ENCODE results near the gene KCTD6. TPM values are rescaled to one million over a fixed set of nuclear protein-coding genes. Genes with fewer than 3 reads are reported as not detected.

Gene KCTD6
- total and polyA plus RNA-seq, 9 donors = 10.3 to 15.7 (median 12.1) TPM

DNA sequence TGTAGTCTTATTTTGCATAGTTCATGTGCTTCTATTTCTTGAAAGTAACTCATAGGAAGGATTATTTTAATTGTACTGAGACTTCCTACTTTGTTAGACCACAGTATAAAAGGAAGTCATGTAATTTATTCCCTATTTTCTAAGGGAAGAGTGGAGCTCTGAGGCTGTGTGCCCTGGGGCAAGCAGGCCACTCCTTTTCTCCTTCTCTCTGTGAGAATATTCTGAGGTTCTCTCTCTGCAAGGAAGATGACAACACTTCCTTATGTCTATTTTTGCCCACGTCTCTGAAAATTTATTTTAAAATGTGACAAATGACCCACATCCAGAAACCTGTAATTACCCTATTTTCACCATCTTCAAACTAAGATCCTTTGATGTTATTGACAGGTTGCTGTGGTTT, 11.0 kb downstream of the KCTD6 start:
- H3K4me1 ChIP-seq (ENCODE audit: control insufficient read depth, insufficient read depth, low read length) = no peaks in the 10 kb centered on the region
- H3K4me3 ChIP-seq (ENCODE audit: low read length) = no peak overlapping the region
- no CpG with 5 or more reads among the region's 1 CpG for WGBS (ENCODE audit: insufficient coverage)
- no peaks in the 10 kb centered on the region for H3K9me3 ChIP-seq (replicated peaks; ENCODE audit: control insufficient read depth, low read depth, low read length)
- no peaks in the 10 kb centered on the region for H3K27me3 ChIP-seq (ENCODE audit: control insufficient read depth, insufficient read depth, low read length)
- H3K36me3 ChIP-seq (ENCODE audit: control insufficient read depth, insufficient read depth, low read length) = peaks cover 19% of the 10 kb centered on the region
- DNase-seq = no peak
- H3K27ac ChIP-seq (ENCODE audit: low read length) = no peak overlapping the region

DNA sequence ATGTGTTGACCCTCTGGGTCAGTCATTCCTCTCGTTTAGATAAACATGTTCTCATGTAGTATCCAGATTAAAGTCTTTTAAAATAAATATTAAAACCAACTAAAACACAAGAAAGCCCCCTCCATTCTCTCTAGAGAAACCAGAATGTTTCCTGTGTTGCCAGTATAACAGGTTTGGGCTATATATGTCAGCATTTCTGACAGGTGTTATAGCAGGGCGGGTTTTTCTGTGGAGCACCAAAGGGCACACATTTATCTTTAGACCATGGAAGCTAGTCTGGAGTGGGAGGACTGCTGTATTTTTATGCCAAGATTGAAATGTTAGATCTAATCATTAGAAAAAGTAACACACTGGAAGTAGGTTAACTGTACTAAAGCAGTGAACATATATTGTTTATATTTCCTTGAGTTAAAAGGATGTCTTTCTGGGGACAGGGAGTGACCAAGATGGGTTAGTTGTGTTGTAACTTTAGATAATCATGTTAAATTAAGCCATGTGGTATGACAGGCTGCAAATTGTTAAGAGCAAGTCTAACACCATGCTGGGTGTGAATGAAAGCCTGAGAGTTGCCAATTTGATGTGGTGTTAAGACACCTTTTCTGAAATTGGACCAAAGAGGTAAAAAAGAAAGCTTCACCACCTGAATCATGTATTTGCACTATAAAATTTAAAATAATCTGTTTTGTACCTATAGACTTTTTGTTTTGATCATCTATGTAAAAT, 15.6 kb downstream of the KCTD6 start:
- H3K27ac ChIP-seq (ENCODE audit: low read length) = no peak overlapping the region
- H3K9me3 ChIP-seq (replicated peaks; ENCODE audit: control insufficient read depth, low read depth, low read length) = no peaks in the 10 kb centered on the region
- H3K36me3 ChIP-seq (ENCODE audit: control insufficient read depth, insufficient read depth, low read length) = peaks cover 25% of the 10 kb centered on the region
- H3K27me3 ChIP-seq (ENCODE audit: control insufficient read depth, insufficient read depth, low read length) = no peaks in the 10 kb centered on the region
- no peak overlapping the region for H3K4me3 ChIP-seq (ENCODE audit: low read length)
- no peak for DNase-seq
- 86% methylated on average over 1 of the region's 2 CpGs for WGBS (ENCODE audit: insufficient coverage)
- no peaks in the 10 kb centered on the region for H3K4me1 ChIP-seq (ENCODE audit: control insufficient read depth, insufficient read depth, low read length)

DNA sequence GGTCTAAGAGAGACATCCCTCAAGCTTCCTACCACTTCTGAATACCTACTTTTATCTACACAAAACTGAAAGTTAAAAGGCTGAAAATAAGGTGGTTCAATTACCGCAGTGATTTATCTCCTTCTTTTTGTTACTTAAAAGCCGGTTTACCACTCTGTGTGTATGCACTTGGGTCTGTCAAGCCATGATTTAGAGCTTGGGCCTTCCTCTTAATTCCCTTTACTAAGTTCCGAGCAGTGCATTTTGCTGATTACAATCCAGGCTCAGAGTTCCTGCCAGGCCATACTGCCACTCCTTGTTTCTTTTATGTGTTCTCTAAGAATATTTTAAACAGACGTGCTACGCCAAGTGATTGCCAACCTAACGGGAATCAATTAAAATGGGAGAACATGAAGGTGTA, 16.5 kb downstream of the KCTD6 start:
- no peak overlapping the region for H3K4me3 ChIP-seq (ENCODE audit: low read length)
- H3K9me3 ChIP-seq (replicated peaks; ENCODE audit: control insufficient read depth, low read depth, low read length) = no peaks in the 10 kb centered on the region
- WGBS (ENCODE audit: insufficient coverage) = 13% methylated on average over 1 of the region's 6 CpGs
- H3K4me1 ChIP-seq (ENCODE audit: control insufficient read depth, insufficient read depth, low read length) = no peaks in the 10 kb centered on the region
- no peak for DNase-seq
- H3K36me3 ChIP-seq (ENCODE audit: control insufficient read depth, insufficient read depth, low read length) = peaks cover 28% of the 10 kb centered on the region
- no peaks in the 10 kb centered on the region for H3K27me3 ChIP-seq (ENCODE audit: control insufficient read depth, insufficient read depth, low read length)
- H3K27ac ChIP-seq (ENCODE audit: low read length) = no peak overlapping the region

GRCh38 chr3:58514405-58514804, 22.5 kb downstream of the KCTD6 start:
- Histone ChIP-seq H3K27ac (ENCODE audit: low read length) (no peak overlapping the region), H3K36me3 (ENCODE audit: control insufficient read depth, insufficient read depth, low read length) (peaks cover 41% of the 10 kb centered on the region)
- WGBS (ENCODE audit: insufficient coverage) = 70% methylated on average over 2 of the region's 3 CpGs

DNA sequence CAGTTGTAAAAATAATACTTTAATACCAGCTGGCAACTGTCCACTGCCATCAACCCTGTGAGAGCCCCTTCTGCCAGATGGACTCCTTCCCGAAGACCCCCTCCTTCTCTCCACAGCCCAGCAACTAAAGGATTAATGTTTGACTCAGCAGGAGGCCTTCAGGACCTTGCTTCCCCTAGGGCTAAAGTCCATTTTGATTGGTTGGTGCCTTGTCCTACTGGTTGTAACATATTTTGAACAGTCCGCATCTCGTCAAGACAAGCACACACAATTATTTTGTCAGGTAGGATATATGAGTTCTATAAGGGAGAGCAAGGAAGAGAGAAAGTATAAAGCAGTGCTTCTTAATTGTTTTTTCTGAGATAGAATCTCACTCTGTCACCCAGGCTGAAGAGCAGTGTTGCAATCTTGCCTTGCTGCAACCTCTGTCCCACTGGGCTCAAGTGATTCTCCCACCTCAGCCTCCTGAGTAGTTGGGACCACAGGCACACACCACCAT, 26.4 kb downstream of the KCTD6 start:
- no peak for DNase-seq
- Histone ChIP-seq H3K4me1 (ENCODE audit: control insufficient read depth, insufficient read depth, low read length) (no peaks in the 10 kb centered on the region), H3K27ac (ENCODE audit: low read length) (no peak overlapping the region), H3K9me3 (replicated peaks; ENCODE audit: control insufficient read depth, low read depth, low read length) (no peaks in the 10 kb centered on the region), H3K27me3 (ENCODE audit: control insufficient read depth, insufficient read depth, low read length) (no peaks in the 10 kb centered on the region), H3K4me3 (ENCODE audit: low read length) (no peak overlapping the region), H3K36me3 (ENCODE audit: control insufficient read depth, insufficient read depth, low read length) (peaks cover 43% of the 10 kb centered on the region)
- no CpG with 5 or more reads among the region's 3 CpGs for WGBS (ENCODE audit: insufficient coverage)

More at GRCh38 chr3:58514405-58514804, 22.5 kb downstream of the KCTD6 start:
- Histone ChIP-seq H3K4me1 (ENCODE audit: control insufficient read depth, insufficient read depth, low read length) (no peaks in the 10 kb centered on the region), H3K27me3 (ENCODE audit: control insufficient read depth, insufficient read depth, low read length) (no peaks in the 10 kb centered on the region), H3K4me3 (ENCODE audit: low read length) (no peak overlapping the region), H3K9me3 (replicated peaks; ENCODE audit: control insufficient read depth, low read depth, low read length) (no peaks in the 10 kb centered on the region)
- DNase-seq = no peak

GRCh38 chr3:58519668-58520402, 27.9 kb downstream of the KCTD6 start:
- H3K4me1 ChIP-seq (ENCODE audit: control insufficient read depth, insufficient read depth, low read length) = no peaks in the 10 kb centered on the region
- H3K27ac ChIP-seq (ENCODE audit: low read length) = no peak overlapping the region
- peaks cover 45% of the 10 kb centered on the region for H3K36me3 ChIP-seq (ENCODE audit: control insufficient read depth, insufficient read depth, low read length)

GRCh38 chr3:58520403-58521335, 28.8 kb downstream of the KCTD6 start:
- DNase-seq = no peak
- Histone ChIP-seq H3K9me3 (replicated peaks; ENCODE audit: control insufficient read depth, low read depth, low read length) (no peaks in the 10 kb centered on the region), H3K27me3 (ENCODE audit: control insufficient read depth, insufficient read depth, low read length) (no peaks in the 10 kb centered on the region), H3K4me3 (ENCODE audit: low read length) (no peak overlapping the region), H3K27ac (ENCODE audit: low read length) (no peak overlapping the region), H3K36me3 (ENCODE audit: control insufficient read depth, insufficient read depth, low read length) (peaks cover 46% of the 10 kb centered on the region), H3K4me1 (ENCODE audit: control insufficient read depth, insufficient read depth, low read length) (no peaks in the 10 kb centered on the region)
- WGBS (ENCODE audit: insufficient coverage) = 38% methylated on average over 3 of the region's 8 CpGs

More at GRCh38 chr3:58519668-58520402, 27.9 kb downstream of the KCTD6 start:
- no peak for DNase-seq
- H3K4me3 ChIP-seq (ENCODE audit: low read length) = no peak overlapping the region
- H3K9me3 ChIP-seq (replicated peaks; ENCODE audit: control insufficient read depth, low read depth, low read length) = no peaks in the 10 kb centered on the region
- WGBS (ENCODE audit: insufficient coverage) = 78% methylated on average over 4 of the region's 6 CpGs
- H3K27me3 ChIP-seq (ENCODE audit: control insufficient read depth, insufficient read depth, low read length) = no peaks in the 10 kb centered on the region

DNA sequence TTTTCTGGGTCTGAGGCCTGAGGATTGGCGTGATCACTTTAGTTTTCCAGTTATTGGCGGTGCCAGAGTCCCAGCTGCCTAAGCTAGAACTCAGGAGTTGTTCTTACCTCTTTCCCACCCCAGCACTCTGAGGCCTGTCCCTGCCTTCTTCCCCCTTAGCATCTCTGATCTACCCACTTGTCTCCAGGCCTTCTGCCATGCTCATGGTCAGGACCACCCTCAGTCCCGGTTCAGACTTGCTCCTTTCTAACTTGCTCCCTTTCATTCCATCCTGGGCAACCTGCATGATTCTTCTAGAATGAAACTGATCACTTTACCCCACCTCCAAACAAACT, 29.4 kb downstream of the KCTD6 start:
- peaks cover 48% of the 10 kb centered on the region for H3K36me3 ChIP-seq (ENCODE audit: control insufficient read depth, insufficient read depth, low read length)
- WGBS (ENCODE audit: insufficient coverage) = 87% methylated on average over 3 of the region's 3 CpGs
- no peaks in the 10 kb centered on the region for H3K4me1 ChIP-seq (ENCODE audit: control insufficient read depth, insufficient read depth, low read length)

GRCh38 chr3:58521917-58522631, 30.2 kb downstream of the KCTD6 start:
- Histone ChIP-seq H3K27me3 (ENCODE audit: control insufficient read depth, insufficient read depth, low read length) (no peaks in the 10 kb centered on the region), H3K9me3 (replicated peaks; ENCODE audit: control insufficient read depth, low read depth, low read length) (no peaks in the 10 kb centered on the region), H3K4me1 (ENCODE audit: control insufficient read depth, insufficient read depth, low read length) (no peaks in the 10 kb centered on the region), H3K27ac (ENCODE audit: low read length) (no peak overlapping the region), H3K4me3 (ENCODE audit: low read length) (no peak overlapping the region), H3K36me3 (ENCODE audit: control insufficient read depth, insufficient read depth, low read length) (peaks cover 48% of the 10 kb centered on the region)
- 65% methylated on average over 7 of the region's 10 CpGs for WGBS (ENCODE audit: insufficient coverage)
- no peak for DNase-seq

More for the DNA sequence above, 29.4 kb downstream of the KCTD6 start:
- no peaks in the 10 kb centered on the region for H3K9me3 ChIP-seq (replicated peaks; ENCODE audit: control insufficient read depth, low read depth, low read length)
- H3K27me3 ChIP-seq (ENCODE audit: control insufficient read depth, insufficient read depth, low read length) = no peaks in the 10 kb centered on the region
- H3K27ac ChIP-seq (ENCODE audit: low read length) = no peak overlapping the region
- no peak overlapping the region for H3K4me3 ChIP-seq (ENCODE audit: low read length)
- no peak for DNase-seq
